Prostate gland (tissue), 2 donors: ENCODE results near the gene BTBD9.

Source experiments
- CTCF ChIP-seq, 4 experiments: fragments of 200-600 bp in 2 of 4; fragments of 450-650 bp in 2 of 4; sonication (generic) in 2 of 4; IDR thresholded peaks; 1 replicate in 3 of 4; 2 replicates in 1 of 4; pipeline ENCODE4 v1.5.1; 2016 to 2019; ENCODE audit warnings: antibody characterized with exemption in 4 of 4, mild to moderate bottlenecking in 2 of 4, moderate library complexity in 2 of 4
- POLR2A ChIP-seq: fragments of 450-650 bp; IDR thresholded peaks from one replicate; pipeline ENCODE4 v1.6.1; 2016; ENCODE audit warnings: antibody characterized with exemption, mild to moderate bottlenecking
- POLR2AphosphoS5 ChIP-seq: sonication (generic); formaldehyde crosslinking; IDR thresholded peaks from one replicate; pipeline ENCODE4 v1.6.1; 2017; ENCODE audit warnings: antibody characterized with exemption

GRCh38 chr6:38415231-38416005, 224.3 kb downstream of the BTBD9 start:
- TF ChIP-seq POLR2A (no peak), CTCF (IDR thresholded peaks at IDR 0.05) (no peak), POLR2AphosphoS5 (no peak)
